NCI-H524 treated with DMSO at 0.1 percent for 48 hours (cell line): ENCODE data around the gene PSMD12.
"Not testable (repeated sequence)": the region's sequence is repeated elsewhere in the genome, so short reads cannot be mapped to it uniquely, and the experiment has no call there.

ENCODE experiments used
- DNase-seq: peaks from one replicate; lab custom pipeline; 2025; lab: John Stamatoyannopoulos, UW

Gene PSMD12

GRCh38 chr17:67310406-67310805 lies 56.0 kb downstream of the PSMD12 start:
- DNase-seq: no peak

- DNase-seq: not testable (repeated sequence)
These were observed 60.7 kb downstream of the PSMD12 start for GRCh38 chr17:67305446-67306235.

- no peak for DNase-seq
These were observed 68.9 kb downstream of the PSMD12 start for GRCh38 chr17:67297454-67297960.

GRCh38 chr17:67294451-67295199 lies 71.8 kb downstream of the PSMD12 start:
- no peak for DNase-seq

GRCh38 chr17:67293251-67294203 lies 72.8 kb downstream of the PSMD12 start:
- DNase-seq: no peak

- no peak for DNase-seq
These were observed 75.6 kb downstream of the PSMD12 start for GRCh38 chr17:67290711-67291291.

GRCh38 chr17:67290244-67290643 lies 76.1 kb downstream of the PSMD12 start:
- no peak for DNase-seq

GRCh38 chr17:67289181-67289876 lies 77.0 kb downstream of the PSMD12 start:
- no peak for DNase-seq
